EH (cell line): Measurements from ENCODE around the gene SPACA6.

Experiments
- DNase-seq: peaks from one replicate; pipeline ENCODE4 v3.0.0-alpha.2; 2015; ENCODE audit warnings: low read depth

SPACA6 gene

DNA sequence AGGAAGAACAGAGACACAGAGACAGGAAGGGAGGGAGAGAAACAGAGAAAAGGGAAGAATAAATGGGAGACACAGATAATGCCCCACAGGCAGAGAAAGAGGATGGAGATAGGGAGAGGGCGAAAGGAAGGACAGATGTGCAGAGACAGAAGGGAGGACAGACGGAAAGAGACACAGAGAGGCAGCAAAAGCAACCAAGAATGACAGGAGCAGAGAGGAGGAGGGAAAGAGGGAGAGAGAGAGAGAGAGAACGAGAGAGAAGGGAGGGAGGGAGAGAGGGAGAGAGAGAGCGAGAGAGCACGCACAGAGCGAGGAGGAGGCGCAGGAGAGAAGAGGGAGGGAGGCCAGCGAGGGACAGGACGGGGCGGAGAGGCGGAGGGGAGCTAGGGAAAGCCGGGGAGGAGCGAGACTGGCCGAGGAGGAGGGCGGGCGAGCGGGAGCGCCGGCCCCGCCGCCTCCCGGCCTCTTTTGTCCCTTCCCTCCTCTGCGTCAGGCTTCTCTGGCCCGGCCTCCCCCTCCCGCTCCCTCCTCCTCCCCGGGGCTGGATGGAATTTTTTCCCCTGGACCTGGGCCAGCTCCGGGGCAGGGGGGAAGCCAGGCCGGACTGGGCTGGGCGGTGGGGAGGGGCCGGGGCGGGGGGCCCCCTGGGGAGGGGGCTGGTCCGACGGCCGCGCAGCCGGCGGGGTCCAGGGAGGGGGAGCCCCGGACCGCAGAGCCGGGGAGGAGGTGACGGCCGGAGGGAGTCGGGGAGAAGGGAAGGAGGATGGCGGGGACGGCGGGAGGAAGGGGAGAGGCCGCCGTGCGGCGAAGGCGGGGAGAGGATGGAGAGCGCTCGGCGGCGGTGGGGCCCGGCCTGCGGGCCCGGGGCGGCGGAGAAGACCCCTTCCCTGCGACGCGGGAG, 4.2 kb upstream of the SPACA6 start:
- peak; percentile 97 for DNase-seq

DNA sequence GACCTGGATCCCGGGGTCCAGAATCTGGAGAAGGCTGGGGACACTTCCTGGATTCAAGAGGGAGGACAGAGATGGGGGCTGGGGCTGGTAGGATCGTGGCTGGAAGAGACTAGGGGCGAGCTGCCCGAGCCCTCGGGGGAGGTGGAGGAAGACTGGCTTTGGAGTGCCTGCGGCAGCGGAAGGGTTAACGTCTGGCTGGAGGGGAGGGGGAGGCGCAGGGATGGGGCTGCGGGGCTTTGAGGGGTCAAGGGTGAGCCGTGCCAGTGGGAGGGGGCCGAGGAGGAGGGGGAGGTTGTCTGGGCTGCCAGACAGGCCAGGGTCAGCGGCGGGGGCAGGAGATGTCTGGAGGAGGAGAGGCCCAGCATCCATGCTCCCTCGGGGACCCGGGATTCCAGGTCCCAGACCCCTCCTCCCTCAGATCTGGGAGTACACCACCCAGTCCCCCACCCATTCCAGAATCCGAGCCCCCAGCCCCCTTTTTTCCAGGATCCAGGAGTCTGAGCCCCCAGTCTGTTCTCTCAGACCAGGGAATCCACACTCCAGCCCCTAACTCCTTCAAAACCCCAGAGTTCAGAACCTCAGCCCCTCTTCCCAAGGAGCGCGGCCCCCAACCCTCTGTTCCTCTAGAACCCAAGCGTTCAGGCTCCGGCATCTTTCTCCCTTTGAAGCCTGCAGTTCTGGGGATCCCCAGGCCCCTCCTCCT, 3.2 kb upstream of the SPACA6 start:
- peak; percentile 50 for DNase-seq

DNA sequence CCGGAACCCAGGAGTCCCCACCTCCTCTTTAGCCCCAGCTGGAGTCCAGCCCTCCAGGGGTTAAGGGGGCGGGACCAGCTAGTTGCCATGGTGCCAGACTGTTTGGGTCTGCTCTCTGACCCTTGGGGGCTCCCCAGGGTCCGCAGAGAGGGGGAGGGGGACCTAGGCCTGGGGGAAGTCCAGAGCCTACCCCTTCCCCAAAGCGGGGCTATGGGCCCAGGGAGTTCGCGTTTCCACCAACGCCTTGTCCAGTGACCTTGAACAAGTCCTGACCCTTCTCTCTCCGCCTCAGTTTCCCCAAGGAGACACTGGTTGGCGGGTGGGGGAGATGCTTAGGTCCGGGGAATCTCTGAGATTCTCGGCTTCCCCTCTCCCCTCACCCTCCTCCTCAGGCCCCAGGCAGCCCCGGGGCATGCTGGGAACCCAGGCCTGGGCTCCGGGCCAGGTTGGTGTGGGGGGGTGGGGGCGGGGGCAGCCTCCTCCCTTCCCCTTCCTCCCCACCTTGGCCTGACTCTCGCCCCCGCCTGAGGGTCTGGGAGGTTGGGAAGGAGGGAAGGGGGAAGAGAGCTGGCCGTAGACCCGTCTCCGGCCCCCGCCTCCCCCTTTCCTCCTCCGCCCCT, 2.6 kb upstream of the SPACA6 start:
- DNase-seq: peak; percentile 74

DNA sequence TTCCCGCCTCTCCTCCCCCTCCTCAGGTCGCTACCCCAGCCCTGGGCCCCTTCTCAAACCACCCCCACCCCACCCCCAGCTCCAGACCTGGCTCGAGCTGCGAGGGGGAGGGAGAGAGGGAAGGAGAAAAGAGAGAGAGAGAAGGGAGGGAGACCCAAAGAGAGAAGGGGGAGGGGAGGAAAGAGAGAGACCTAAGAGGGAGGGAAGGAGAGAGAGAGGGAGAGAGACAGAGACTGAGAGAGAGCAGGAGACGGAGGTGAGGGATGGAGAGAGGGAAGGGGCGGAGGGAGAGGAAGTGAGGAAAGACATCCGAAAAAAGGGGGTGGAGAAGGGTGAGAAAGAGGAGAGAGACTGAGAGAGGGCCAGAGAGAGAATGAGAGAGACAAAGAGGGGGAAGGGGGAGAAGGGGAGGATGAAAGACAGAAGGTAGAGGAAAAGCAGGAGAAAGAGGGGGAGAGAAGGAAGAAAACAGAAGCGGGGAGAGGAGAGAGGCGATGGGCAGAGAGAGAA, 2.0 kb upstream of the SPACA6 start:
- DNase-seq: peak; percentile 62

DNA sequence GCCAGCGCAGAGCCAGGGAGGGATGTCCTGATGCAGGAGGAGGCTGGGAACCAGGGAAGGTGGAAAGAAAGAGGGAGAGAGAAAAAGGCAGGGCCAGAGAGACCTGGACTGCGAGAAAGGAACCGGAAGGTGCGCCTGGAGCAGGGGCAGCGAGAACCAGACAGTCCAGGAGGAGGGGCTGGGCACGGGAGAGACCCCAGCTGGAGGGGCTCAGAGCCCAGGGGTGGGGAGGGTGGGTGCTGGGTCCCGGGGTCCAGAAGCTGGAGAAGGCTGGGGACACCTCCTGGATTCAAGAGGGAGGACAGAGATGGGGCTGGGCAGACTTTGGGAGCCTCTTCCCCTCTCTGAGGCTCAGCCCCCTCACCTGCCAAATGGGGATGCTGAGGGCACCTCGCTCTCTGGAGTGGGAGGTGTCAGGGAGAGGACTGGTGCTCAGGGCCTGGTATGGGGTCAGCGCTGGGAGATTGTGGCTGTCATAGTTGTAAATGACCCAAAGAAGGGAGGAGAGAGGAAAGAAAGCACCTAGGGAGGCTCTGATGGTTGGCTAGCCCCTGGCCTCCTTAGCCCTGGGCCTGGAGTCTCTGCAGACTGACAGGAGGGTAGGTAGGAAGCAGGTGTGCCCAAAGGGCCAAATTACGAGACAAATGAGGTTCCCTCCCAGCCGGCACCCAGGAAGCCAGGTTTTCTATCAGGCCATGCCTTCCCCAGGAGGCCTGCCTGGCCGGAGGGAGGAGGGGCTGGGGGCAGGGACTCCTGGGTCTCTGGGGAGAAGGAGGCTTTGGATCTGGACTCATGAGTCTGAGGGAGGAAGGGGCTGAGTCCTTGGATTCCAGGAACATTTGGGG, 1.3 kb upstream of the SPACA6 start:
- DNase-seq: no peak

DNA sequence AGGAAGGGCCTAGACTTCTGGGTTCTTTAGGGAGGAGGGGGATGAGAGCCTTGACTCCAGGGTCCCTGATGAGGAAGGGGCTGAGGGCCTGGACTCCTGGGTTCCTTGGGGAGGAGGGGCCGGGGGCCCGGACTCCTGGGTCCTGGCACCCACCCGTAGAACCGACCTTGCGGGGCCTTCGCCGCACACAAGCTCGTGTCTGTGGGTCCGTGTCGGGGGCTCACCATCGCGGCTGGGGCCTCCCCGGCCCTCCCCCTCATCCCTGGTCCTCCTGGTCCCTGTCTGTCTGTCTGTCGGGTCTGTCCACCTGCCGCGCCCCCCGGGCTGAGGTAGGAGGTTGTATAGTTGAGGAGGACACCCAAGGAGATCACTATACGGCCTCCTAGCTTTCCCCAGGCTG, 662 bp upstream of the SPACA6 start:
- DNase-seq: no peak

DNA sequence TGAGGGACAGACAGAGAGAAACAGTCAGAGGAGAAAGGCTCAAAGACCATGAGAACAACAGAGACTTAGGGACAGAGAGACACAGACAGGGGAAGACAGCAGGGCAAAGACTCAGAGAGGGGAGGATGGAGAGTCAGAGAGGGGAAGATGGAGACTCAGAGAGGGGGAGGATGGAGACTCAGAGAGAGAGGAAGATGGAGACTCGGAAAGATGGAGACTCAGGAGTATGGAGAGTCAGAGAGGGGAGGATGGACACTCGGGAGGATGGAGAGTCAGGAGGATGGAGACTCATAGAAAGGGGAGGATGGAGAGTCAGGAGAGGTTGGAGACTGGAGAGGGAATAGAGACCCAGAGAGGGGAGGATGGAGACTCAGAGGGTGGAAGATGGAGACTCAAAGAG, 689 bp downstream of the SPACA6 start:
- no peak for DNase-seq

DNA sequence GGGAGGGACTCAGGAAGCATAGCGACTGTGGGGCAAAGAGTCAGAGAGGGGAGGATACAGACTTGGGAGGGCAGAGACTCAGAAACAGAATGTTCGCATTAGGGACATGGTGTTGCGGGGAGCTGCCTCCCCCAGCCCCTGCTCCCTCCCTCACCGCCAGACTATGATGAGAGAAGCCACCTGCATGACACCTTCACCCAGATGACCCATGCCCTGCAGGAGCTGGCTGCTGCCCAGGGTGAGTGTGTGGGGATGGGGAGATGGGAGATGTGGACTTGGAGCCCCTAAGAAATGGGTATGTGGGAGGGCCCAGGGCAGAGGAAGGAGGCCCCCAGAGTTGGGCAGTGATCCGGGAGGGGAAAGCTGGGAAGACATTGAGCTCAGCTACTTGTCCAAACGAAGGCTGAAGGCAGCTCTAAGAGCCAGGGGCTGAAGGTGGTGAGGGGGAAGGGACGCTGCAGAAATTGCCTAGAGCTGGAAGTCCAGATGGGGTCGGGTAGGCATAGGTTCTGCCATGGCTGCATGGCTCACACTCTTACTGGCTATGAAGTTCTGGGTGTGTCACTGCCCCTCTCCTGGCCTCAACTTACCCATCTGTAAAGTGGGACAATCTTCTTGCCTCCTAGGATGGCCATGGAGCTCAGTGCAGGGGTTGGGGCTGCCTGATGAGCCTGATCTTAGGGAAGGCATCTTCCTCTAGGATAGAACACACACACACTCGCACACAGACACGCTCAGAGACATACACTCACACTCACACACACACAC, 1.4 kb downstream of the SPACA6 start:
- no peak for DNase-seq

DNA sequence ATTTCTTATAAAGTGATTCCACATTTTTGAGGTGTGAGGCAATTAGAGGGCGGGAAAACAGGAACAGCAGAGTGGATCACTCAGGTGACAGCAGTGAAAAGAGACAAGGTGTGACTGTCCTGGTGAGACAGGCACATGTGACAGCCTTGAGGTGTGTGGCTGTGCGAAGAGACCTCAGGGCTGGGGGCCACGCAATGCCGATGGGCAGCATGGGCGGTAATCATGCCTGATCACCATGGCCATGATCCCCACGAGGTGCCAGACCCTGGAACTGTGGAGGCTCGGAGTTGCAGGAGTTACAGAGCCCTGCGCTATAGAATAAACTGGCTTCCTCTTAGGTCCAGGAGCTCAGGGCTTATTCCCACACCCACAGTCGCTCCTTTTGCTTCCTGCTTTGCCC, 2.0 kb downstream of the SPACA6 start:
- DNase-seq: no peak

DNA sequence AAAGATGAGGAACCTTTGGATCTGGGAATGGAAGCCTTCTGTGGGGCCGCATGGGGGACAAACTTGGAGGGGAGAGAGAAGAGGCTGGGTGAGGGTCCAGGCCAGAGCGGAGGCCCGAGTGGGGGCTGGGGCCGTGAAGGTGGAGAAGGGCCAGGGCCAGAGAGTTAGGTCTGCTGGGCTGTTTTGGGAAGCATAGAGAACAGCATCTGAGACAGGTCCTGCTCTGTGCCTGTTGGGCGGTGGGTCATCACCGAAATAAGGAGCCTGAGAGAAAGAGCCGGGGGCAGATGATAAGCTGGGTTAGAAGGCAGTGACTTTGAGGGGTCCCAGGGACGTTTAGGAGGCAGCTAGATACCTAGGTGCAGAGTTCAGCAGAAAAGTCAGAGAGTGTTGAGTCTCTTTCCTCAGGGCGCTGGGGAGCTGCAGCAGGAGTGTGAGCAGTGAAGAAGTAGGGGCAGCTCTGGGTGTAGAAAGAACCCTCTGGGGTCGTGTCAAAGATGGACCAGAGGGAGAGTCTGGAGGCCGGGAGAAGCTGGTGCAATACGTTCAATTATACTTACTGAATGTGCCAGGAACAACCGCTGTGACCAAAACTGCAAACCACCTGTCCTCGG, 2.7 kb downstream of the SPACA6 start:
- no peak for DNase-seq

DNA sequence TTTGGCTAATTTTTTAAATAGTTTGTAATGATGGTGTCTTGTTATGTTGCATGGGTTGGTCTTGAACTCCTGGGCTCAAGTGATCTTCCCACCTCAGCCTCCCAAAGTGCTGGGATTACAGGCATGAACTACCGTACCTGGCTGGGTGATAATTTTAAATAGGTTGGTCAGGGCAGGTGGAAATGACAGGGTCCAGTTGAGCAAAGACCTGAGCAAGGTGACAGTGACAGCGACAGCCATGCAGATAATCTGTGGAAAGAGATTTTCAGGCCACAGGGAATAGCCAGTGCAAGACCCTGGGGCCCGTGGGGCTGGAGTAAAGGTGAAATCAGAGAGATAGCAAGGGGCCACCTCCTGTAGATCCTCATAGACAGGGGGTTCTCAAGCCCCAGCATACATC, 3.5 kb downstream of the SPACA6 start:
- no peak for DNase-seq

DNA sequence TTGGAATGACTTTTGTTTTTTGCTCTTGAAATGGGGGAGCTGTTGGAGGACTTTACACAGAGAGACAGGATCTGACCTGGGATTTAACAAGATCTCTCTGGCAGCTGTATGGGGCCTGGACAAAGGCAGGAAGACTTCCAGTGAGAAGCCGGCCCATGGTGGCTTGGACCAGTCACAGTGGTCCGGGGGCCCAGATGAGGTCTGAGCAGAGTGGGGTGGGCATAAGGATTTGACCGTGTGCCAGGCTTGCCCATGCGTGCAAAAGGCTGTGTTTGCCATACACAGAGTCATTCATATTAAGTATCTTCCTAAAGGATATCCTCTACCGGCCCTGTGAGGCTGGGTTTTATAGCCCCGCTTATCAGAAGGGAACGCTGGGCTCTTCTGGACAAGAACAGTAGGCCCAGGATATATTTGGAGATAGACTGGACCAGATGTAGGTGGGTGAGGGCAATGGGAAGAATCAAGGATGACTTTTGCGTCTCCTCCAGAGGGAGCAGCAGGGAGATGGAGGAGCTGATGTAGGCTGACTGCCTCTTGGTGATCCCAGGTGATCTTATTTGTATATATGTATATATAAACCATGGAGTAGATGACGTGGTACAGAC, 4.1 kb downstream of the SPACA6 start:
- DNase-seq: no peak

DNA sequence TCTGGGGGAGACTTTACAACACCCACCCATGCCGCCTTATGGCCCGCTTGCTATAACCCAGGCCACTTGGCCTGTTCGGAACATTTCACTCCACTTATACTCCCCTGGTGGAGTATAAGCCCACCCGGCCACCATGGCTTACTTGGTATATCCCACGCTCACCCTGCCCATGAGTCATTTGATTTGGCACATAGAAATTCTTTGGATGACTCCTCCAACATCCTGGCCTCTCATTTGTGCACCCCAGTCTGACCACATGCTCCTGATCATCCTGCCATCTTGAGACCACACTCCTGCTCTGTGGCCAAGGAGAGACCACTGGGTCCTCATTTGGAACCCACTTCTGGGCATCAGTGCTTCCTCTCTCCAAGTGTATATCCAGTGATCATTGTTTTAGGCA, 5.2 kb downstream of the SPACA6 start:
- peak; percentile 42 for DNase-seq

DNA sequence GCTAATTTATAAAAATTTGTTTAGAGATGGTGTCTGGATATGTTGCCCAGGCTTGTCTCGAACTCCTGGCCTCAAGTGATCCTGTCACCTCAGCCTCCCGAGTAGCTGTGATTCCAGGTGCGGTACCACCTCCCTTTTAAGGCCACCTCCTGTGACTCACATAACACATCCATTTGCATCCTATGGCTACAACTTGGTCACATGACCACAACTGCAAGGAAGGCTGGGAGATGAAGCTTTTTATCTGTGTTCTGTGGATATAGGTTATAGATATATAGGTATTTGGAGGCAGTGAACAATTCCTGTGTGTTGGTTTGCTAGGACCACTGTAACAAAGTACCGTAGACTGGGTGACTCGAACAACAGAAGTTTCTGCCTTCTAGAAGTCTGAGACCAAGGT, 6.0 kb downstream of the SPACA6 start:
- no peak for DNase-seq

DNA sequence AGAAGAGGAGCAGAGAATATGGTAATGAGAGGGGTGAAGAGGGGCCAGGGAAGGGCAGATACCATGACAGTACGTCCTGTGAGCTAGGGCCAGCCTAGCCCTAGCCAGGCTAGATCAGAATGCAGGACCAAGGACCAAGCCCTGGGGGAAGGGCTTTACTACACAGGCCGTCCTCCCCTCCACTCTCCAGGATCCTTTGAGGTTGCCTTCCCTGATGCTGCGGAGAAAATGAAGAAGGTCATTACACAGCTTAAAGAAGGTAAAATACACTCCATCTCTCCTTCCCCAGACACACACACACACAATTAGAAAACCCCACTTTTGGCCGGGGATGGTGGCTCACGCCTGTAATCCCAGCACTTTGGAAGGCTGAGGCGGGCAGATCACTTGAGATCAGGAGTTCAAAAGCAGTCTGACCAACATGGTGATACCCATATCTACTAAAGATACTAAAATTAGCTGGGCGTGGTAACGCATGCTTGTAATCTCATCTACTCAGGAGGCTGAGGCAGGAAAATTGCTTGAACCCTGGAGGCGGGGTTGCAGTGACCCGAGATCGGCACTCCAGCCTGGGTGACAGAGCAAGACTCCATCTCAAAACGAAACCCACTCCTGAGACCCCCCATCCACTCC, 8.5 kb downstream of the SPACA6 start:
- no peak for DNase-seq

DNA sequence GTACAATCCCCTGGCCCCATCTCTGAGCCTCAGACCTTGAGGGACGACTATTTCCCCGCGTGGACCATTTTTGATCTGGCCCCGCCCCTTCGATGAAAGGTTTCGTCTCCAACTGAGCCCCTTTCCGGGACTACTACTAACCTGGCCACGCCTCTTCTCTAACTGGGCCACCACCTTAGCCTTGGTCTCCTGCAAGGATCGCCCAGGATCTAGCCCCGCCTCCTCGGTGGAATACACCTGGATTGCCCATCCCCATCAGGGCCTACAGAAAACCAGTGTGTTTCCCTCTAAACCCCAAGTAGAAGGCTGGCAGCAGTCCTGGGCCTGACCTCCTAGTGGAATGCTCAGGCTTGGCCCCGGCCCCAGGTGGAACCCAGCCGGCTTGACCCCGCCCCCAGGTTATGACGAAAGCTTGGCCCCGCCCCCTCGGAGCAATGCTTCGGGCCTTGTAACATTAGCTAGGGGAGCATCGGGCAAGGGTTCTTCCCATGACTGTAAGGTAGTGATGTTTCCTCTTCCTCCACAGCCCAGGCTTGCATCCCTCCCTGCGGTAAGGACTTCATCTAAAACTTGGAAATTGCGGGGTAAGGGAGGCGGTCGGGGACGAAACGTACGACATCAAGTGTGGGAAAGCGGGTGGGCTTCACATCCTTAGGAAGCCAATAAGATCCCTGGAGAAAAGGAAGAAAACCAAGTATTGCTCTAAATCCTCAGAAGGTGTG, 9.1 kb downstream of the SPACA6 start:
- peak; percentile 43 for DNase-seq

DNA sequence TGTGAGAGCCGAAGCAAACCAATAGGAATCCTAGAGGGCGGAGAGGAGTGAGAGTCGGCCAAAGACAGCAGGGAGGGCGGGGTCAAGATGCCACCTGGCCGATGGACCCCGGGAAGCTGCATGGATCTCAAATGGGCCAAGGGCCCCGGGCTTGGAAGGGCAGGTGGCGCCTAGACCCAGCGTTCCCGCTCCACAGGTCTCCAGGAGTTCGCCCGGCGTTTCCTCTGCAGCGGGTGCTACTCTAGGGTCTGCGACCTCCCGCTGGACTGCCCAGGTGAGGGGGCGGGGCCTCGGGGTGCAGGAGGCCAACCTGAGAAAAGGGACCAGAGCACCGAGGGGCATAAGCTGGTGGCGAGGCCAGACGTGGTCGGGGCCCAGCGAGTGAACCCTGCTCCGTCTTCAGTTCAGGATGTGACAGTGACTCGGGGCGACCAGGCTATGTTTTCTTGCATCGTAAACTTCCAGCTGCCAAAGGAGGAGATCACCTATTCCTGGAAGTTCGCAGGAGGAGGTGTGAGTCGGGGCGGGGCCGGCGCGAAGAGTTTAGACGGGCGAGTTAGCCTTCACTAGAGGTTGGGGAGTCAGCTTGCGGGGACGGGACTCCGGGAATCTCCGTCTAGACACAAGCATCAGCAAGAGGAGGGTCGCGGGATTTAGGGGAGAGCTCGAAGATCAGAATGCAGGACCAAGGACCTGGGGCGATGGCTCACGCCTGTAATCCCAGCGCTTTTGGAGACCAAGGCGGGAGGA, 9.9 kb downstream of the SPACA6 start:
- DNase-seq: no peak
